HG02759 (cell line): ENCODE results near the gene PCAT6.
"Not testable (repeated sequence)": the region's sequence is repeated elsewhere in the genome, so short reads cannot be mapped to it uniquely, and the experiment has no call there.

Experiments used
- ATAC-seq: cut with Tn5 transposase; IDR thresholded peaks from one replicate; pipeline ENCODE4 v1.9.1; 2021; ENCODE audit warnings: mild to moderate bottlenecking, moderate library complexity; ENCODE audit not compliant: unreplicated experiment

The PCAT6 gene

DNA sequence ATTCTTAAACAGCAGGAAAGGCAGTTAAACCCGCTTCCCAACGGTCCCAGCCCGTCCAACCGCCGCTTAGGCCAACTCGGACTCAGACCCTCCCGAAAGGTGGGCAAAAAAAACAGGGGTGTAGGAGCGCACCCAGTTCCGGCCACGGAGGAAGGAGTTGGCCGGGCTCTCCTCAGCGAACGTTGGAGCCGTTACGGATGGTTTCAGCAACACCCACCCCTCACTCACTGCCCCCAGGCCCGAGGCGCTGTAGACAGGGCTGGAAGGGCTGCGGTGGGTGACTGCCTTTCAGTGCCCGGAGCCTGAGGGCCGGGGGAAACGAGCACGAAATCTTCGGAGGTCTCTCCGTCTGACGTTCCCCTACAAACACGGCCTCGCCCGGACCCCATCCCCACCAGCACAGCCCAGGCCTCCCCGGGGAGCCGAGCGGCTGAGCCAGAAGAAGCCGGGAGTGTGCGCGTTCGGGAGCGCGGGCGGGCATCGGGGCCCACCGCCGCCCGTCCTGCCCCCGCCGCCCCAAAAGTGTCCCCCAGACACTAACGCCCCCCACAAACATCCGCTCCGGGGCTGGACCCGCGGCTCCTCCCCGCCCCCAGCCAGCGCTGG lies 3.8 kb upstream of the PCAT6 start:
- no peak for ATAC-seq

- no peak for ATAC-seq
Measured at GRCh38 chr1:202807451-202807925, 3.3 kb upstream of the PCAT6 start.

GRCh38 chr1:202807926-202808757 lies 2.6 kb upstream of the PCAT6 start, which contains the start of gene KDM5B:
Gene KDM5B, minus strand, starts transcription at chr1:202808421. Its CDS starts 116 bp downstream, at chr1:202808305.
- ATAC-seq, result no peak

GRCh38 chr1:202809597-202810159 lies 1.1 kb upstream of the PCAT6 start:
- ATAC-seq, result no peak

DNA sequence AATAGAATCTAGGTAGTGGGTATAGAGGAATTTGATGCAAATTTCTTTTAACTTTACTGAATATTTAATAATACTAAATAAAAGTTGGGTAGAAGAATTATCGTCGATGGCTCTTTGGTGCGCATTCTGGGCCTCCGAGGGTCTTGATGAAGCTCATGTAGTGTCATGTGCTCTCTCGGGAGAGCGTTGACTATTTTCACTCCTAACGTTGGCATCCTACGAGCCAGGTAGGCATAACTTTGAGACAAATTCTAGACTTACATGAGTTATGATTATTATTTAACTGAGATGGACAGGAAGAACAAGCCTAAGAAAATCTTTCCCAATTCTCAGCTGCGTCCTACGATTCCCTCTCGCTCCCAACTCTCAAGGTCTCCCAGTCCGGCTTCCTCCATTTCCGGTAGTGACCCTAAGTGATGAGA lies 550 bp upstream of the PCAT6 start:
- no peak for ATAC-seq

DNA sequence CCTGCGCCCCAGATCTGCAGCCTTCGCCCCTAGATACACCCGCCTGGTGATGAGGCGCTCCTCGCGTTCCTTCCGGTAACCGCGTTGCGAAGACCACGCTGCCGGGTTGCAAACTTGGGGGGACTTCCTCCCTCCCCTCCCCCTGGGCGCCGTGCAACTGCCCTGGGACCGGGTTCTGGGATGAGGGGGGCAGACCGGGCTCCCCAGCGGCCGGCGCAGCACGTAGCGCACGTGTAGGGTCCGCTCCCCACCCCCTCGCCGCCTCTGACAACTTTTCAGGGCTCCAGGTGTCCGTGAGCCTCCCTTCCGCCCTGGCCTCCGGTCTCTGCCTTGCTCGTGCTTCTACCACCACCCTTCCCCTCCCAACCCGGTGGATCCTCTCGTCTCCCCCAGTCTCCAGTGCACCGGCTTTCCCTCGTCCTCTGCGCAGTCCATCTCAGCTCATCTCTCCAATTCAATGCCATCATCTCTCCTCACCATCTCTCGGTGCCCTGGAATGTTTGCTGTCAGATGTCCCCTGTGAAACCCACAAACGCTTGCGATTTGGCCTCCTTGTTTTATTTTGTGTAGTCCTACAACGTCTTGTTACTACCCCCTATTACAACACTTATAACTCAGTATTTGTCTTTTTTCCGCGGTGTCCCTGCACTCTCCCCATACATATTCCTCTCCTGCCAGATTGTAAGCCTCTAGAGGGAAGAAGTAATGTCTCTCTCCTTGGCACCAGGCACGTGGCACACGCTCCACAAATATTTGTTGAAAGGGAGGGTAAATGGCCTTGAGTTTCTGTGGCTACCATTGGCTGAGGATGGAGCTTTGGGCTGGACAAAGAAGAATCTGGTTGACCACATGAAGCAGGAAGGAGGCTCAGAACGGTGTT lies 782 bp downstream of the PCAT6 start:
- peak; percentile 16 for ATAC-seq

DNA sequence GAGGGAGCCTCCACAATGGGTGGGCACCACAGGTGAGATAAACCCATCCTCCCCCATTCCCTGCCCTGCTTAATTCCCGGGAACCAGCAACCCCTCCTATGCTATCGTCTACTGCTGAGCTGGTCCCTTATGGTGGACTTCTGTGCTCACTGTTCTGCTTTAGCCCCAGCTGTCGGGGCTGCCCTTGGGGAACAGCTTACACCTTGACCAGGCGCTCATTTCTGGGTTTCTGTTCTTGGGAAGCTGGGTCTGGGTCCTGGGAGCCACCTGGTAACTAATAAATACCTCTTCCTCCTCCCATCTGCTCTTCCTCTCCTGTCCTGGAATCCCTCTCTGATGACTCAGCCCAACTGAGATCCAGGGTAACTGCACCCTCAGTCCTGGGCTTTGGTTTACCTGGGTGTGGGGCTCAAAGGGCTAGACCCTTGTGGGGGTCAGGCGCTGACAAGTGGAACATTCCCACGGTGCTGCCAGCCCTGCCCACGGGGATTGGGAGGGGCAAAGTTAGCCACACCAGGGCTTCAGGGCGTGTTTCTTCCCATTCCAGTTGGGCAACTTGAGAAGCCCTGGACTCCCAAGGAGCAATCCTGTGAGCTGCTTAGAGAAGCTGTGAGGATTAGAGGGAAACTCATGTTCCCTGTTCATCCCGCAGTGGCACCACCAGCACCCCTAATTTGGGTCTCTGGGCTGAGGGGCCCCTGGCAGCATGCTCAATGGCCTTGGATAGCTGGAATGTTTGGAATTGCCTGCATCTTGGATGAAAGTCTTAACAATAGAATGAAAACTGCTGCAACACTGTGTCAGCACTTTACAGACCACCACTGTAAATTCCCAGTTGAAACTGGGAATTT lies 1.6 kb downstream of the PCAT6 start:
- no peak for ATAC-seq

GRCh38 chr1:202815120-202815519 lies 4.4 kb downstream of the PCAT6 start:
- ATAC-seq, result no peak

GRCh38 chr1:202818819-202819218 lies 8.1 kb downstream of the PCAT6 start:
- no peak for ATAC-seq

DNA sequence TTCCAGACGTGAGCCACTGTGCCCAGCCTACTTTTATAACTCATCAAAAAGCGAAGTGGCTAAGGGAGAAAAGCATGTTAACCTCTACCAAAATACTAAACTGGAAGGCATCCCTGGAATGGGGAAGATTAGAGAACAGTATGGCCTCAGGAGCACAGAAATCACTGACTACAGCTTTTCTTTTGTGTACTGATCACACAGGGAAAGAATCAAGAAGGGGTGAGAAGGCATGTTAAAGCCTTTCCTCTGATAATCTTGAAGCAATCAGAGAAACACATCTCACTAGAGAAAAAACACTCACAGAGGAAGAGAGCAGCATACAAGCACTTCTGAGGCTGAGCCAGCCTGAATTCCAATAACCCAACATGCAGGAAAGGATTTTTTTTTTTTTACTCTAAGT lies 10.7 kb downstream of the PCAT6 start:
- ATAC-seq, result no peak

DNA sequence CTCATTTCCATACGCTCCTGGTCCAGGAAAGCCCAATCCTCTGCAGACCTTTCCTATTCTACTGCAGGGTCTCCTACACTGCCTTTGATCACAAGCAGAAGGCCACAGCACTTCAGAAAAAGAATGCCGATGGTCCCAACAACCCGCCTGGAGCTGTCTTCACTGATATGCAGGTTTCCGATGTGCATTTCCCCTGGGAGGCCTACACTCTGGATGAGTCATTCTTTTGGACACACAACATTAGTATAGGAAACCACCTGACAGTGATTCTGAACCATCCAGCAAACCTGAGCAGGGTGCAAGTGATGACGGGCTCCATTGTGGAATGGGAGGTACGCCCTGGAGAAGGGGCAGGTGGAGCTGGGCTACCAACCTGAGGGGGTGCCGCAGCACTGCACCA lies 15.0 kb downstream of the PCAT6 start:
- ATAC-seq, result no peak

DNA sequence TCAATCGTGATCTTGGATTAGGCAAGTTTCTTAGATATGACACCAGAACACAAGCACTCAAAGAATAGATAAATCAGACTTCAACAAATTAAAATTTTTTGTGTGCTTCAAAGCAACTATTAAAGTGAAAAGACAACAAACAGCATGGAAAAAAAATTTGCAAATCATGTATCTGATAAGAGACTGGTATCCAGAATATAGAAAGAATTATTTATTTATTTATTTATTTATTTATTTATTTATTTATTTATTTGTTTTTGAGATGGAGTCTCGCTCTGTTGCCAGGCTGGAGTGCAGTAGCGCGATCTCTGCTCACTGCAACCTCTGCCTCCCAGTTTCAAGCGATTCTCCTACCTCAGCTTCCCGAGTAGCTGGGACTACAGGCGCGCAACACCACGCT lies 18.5 kb downstream of the PCAT6 start:
- ATAC-seq, result not testable (repeated sequence)

DNA sequence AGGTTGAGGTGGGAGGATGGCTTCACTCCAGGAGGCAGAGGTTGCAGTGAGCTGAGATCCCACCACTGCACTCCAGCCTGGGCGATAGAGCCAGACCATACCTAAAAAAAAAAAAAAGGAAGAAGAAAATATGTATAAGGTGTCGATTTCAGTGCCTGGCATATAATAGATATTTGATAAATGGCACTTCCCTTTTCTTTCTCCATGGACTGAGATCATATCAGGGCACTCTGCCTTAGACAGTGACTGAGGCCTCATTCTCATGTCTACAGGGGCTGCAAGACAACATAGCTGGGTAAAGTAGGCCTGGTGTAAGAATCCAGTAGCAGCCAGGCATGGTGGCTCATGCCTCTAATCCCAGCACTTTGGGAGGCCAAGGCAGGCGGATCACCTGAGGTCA lies 21.2 kb downstream of the PCAT6 start:
- ATAC-seq, result no peak

DNA sequence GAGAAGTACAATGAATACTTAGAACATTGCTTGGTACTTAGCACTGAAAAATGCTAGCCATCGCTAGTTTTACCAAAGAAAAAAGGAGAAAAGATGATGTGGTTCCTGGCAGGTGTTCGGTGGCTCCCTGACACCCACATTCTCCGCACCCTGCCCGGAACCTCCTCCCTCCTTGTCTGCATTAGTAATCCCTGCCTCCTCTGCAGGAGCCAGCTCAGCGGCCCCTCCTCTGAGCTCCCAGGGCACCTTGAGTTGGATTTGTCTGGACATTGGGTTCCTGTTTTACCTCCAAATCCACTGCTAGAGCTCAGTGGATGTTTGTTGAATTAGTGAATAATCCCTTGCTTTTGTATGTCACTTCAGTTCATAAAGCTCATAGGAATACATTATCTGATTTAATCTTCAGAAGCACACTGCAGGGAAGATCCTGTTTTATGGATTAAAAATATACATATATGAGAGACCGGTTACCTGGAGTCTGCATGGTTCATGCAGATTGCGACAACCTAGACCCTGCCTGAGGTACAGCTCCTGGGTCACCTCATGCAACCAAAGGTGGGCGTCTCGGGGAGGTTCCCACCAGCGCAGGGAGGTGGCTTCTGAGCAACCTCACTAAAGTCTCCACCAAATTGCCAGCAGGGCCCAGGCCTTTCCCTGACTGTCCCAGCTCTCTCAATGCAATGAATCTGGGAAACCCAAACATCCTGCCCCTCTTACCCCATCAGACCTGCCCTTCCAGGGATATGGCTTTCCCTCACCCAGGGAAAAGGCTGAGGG lies 24.2 kb downstream of the PCAT6 start:
- ATAC-seq, result no peak

DNA sequence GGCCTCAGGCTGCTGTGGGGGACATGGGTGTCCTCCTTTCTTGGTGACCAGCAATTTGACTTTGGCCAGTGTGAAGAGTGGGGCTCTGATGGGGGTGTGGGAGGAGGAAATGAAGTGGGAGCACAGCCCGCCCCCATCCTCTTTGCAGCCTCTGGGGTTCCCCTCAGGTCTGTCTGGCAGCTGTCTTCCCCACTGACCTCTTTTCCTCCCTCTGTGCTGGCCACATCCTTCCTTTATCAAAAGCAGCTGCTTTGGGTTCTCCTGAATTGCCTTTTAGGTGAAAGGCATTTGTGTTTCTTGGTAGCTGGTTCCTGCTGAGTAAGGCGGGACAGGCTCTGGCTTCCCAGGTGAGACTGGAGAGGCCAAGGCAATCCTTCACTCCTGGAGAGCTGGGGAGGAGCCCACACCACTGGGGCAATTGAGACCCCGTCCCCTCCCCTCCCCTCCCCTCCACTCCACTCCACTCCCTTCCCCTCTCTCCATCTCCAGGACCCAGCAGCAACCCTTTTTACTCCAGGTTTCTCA lies 24.9 kb downstream of the PCAT6 start:
- no peak for ATAC-seq

GRCh38 chr1:202836623-202837403 lies 26.1 kb downstream of the PCAT6 start:
- ATAC-seq, result no peak

DNA sequence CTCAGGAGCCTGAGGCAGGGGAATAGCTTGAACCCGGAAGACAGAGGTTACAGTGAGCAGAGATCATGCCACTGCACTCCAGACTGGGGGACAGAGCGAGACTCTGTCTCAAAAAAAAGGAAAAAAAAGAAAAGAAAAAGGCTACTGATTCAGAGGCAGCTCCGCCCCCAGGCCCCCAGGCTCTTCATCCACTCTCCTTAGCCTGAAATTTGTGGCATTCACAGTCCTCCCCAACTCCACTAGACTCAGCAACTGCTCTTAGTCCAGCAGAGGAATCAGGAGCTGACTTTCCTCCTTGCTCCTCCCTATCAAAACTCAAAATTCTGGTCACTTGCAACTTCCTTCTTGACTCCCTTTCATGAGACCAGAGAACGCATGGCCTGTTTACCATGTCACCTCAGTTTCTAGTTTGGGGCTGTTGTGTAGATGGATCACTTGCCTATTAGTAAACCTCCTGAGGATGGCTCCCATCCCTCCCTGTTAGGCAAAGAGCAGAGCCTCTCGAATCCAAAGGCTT lies 27.1 kb downstream of the PCAT6 start:
- no peak for ATAC-seq

GRCh38 chr1:202843081-202843480 lies 32.3 kb downstream of the PCAT6 start:
- no peak for ATAC-seq
